Smooth muscle cell (in vitro differentiated cells): Measurements from ENCODE around the gene ADARB2. TPM values are rescaled to one million over a fixed set of nuclear protein-coding genes. Genes with fewer than 3 reads are reported as not detected.

ENCODE experiments used
- DNase-seq: peaks from one replicate; lab custom pipeline; 2025; ENCODE audit not compliant: unreplicated experiment; lab: John Stamatoyannopoulos, UW
- H2AFZ ChIP-seq: fragments of 200-600 bp; sonication (generic); 2 replicates; pipeline ENCODE4 v1.6.0; 2016; ENCODE audit warnings: antibody characterized with exemption, low read depth, mild to moderate bottlenecking
- H3F3A ChIP-seq: fragments of 200-600 bp; sonication (generic); 2 replicates; pipeline ENCODE4 v1.6.0; 2017; ENCODE audit warnings: antibody characterized with exemption, low read depth
- H3K27ac ChIP-seq: fragments of 200-600 bp; sonication (generic); 2 replicates; pipeline ENCODE4 v1.5.1; 2016; ENCODE audit warnings: low read depth, mild to moderate bottlenecking
- H3K27me3 ChIP-seq: fragments of 200-600 bp; sonication (generic); 2 replicates; pipeline ENCODE4 v1.6.1; 2016; ENCODE audit warnings: low read depth, mild to moderate bottlenecking
- H3K36me3 ChIP-seq: fragments of 200-600 bp; sonication (generic); 2 replicates; pipeline ENCODE4 v1.5.1; 2016; ENCODE audit warnings: low read depth
- H3K4me1 ChIP-seq: fragments of 200-600 bp; sonication (generic); 2 replicates; pipeline ENCODE4 v1.5.1; 2016; ENCODE audit warnings: low read depth
- H3K4me2 ChIP-seq: fragments of 200-600 bp; sonication (generic); 2 replicates; pipeline ENCODE4 v1.6.0; 2016; ENCODE audit warnings: mild to moderate bottlenecking
- H3K4me3 ChIP-seq: fragments of 200-600 bp; sonication (generic); 2 replicates; pipeline ENCODE4 v1.5.1; 2016; ENCODE audit warnings: mild to moderate bottlenecking
- H3K79me2 ChIP-seq: fragments of 200-600 bp; sonication (generic); 2 replicates; pipeline ENCODE4 v1.6.0; 2016; ENCODE audit warnings: low read depth, mild to moderate bottlenecking
- H3K9ac ChIP-seq: fragments of 200-600 bp; sonication (generic); 2 replicates; pipeline ENCODE4 v1.6.0; 2016; ENCODE audit warnings: low read depth
- H3K9me3 ChIP-seq: fragments of 200-600 bp; sonication (generic); replicated peaks from 2 replicates; pipeline ENCODE4 v1.5.1; 2016; ENCODE audit warnings: low read depth
- H4K20me1 ChIP-seq: fragments of 200-600 bp; sonication (generic); 2 replicates; pipeline ENCODE4 v1.6.0; 2016; ENCODE audit warnings: low read depth
- CTCF ChIP-seq: fragments of 200-600 bp; sonication (generic); IDR thresholded peaks from 2 replicates; pipeline ENCODE4 v1.5.1; 2017; ENCODE audit warnings: borderline replicate concordance, mild to moderate bottlenecking, antibody characterized with exemption; ENCODE audit not compliant: insufficient read depth, poor library complexity, severe bottlenecking
- WGBS: methylation state at CpG from one replicate; pipeline ENCODE4 v1.1.7; 2016; ENCODE audit warnings: low lambda C conversion rate; 5-methylcytosine and 5-hydroxymethylcytosine counted together
- polyA plus RNA-seq: library from polyadenylated mRNA; unstranded; fragments of >200 nt; fragmentation: Nextera tagmentation; extraction: Ambion mirVana; gene quantifications from 2 replicates; pipeline ENCODE4 v1.2.1, GENCODE V29; 2016
- total RNA-seq: library from RNA; depleted of rRNA; stranded (reverse); fragments of >200 nt; gene quantifications from 2 replicates; pipeline ENCODE4 v1.2.3, GENCODE V29; 2014

Gene ADARB2
- total and polyA plus RNA-seq, 2 experiments from 2014 or later, result 0.13 to 0.39 TPM

DNA sequence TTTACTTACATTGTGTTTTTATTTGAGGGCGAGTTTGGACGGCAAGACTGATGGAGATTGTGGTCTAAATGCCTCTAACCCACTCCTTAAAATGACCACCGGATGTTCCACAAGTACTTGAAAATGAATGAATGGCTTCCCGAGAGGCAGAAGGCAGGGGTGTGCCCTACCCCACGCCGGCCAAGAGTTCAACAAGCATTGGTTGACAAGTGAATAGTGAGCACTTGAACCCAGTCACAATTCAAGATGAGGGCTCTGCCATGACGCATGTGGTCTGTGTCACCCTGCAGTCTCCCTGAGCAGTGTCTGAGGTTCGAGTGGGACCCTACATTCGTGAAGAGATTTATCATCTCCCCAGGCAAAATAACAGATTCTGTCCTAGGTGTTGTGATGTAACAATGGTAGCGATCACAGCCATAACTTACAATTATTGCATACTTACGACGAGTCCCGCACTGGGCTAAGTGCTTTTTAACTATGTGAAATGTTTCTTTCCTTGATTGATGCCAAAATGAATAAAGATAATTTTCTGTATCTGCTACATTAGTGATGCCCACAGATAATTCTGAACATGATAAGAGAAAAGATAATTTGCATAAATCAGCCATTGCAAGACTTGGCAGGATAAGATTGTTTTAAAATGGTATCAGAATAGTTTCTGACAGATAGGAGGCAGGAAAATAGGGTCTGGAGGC is 375.8 kb downstream of the ADARB2 start:
- Histone ChIP-seq H2AFZ (no peak overlapping the region), H3K79me2 (no peaks in the 10 kb centered on the region), H3K9ac (no peak overlapping the region), H3K27ac (no peak overlapping the region), H3K9me3 (no peaks in the 10 kb centered on the region), H3F3A (no peaks in the 10 kb centered on the region), H3K27me3 (peaks cover 4% of the 10 kb centered on the region), H3K4me3 (no peak overlapping the region), H3K4me2 (no peak overlapping the region), H3K36me3 (no peaks in the 10 kb centered on the region), H3K4me1 (peaks cover 8% of the 10 kb centered on the region), H4K20me1 (no peaks in the 10 kb centered on the region)
- DNase-seq, result no peak
- 88% methylated on average over 13 of the region's 13 CpGs for WGBS
- no peak for TF ChIP-seq CTCF

GRCh38 chr10:1360558-1361164 is 376.7 kb downstream of the ADARB2 start:
- Histone ChIP-seq H3K4me2 (peak overlapping the region; percentile 34), H3K9ac (no peak overlapping the region)

DNA sequence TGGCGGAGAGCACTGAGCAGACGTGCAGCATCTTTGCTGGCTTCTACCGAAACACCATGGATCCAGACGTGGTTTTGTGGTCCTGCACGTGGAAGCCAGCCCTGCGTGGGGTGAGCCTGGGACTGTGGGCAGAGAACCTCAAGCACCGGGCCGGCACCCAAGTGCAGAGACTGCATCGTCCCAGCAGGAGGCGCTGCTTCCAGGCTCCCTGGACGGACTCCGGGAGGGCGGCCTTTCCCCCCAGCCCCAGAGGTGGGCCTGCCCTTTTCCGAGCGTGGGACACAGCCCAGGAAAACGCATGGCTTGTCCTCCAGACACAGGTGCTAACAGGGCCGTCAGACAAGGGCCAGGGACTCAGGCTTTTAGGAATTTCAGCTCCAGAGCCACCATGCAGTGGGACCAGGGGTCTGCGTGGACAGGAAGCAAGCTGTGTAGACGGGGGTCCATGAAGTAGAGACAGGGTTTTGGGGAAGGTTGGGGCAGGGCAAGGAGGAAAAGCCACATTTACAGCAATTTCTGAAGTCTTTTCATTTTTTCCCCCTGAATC is 377.2 kb downstream of the ADARB2 start:
- Histone ChIP-seq H3K9me3 (no peaks in the 10 kb centered on the region), H3K4me2 (peak overlapping the region; percentile 34)

More at GRCh38 chr10:1360558-1361164, 376.7 kb downstream of the ADARB2 start:
- Histone ChIP-seq H3F3A (no peaks in the 10 kb centered on the region), H3K4me3 (no peak overlapping the region), H3K9me3 (no peaks in the 10 kb centered on the region), H4K20me1 (no peaks in the 10 kb centered on the region), H3K79me2 (no peaks in the 10 kb centered on the region), H3K36me3 (no peaks in the 10 kb centered on the region), H3K27ac (no peak overlapping the region), H3K4me1 (peaks cover 8% of the 10 kb centered on the region), H3K27me3 (peaks cover 5% of the 10 kb centered on the region), H2AFZ (no peak overlapping the region)
- no peak for TF ChIP-seq CTCF
- 34% methylated on average over 17 of the region's 20 CpGs for WGBS
- DNase-seq, result no peak

More for the DNA sequence above, 377.2 kb downstream of the ADARB2 start:
- Histone ChIP-seq H3K4me1 (peaks cover 8% of the 10 kb centered on the region), H3K79me2 (no peaks in the 10 kb centered on the region), H4K20me1 (no peaks in the 10 kb centered on the region), H3K9ac (no peak overlapping the region), H3K4me3 (no peak overlapping the region), H2AFZ (no peak overlapping the region), H3K27me3 (peaks cover 5% of the 10 kb centered on the region), H3F3A (no peaks in the 10 kb centered on the region), H3K27ac (no peak overlapping the region), H3K36me3 (no peaks in the 10 kb centered on the region)
- 68% methylated on average over 19 of the region's 19 CpGs for WGBS
- DNase-seq, result no peak
- peak; percentile 42 for TF ChIP-seq CTCF
